Keratinocyte (primary cell): ENCODE results near the gene WNK4. TPM values are rescaled to one million over a fixed set of nuclear protein-coding genes. Genes with fewer than 3 reads are reported as not detected.

ENCODE experiments used
- DNase-seq: peaks from one replicate; pipeline ENCODE4 v3.0.0-alpha.2; 2011; ENCODE audit warnings: low read depth, missing footprints, low spot score
- FAIRE-seq: peaks from 2 replicates; lab custom pipeline; 2011; peaks lifted over from hg19 to GRCh38; lab: Jason Lieb, UNC
- H2AFZ ChIP-seq: 2 replicates; pipeline ENCODE4 v1.6.0; 2012; ENCODE audit warnings: low read length, control low read depth, inconsistent platforms; ENCODE audit not compliant: control insufficient read depth
- H3K27ac ChIP-seq: 2 replicates; pipeline ENCODE4 v1.5.1; 2011; ENCODE audit warnings: low read length; ENCODE audit not compliant: control insufficient read depth, insufficient read depth
- H3K27me3 ChIP-seq: 3 replicates; pipeline ENCODE4 v1.6.0; 2011; ENCODE audit warnings: low read length; ENCODE audit not compliant: control insufficient read depth, insufficient read depth; ENCODE audit errors: extremely low read depth
- H3K36me3 ChIP-seq, 2 experiments: 2 replicates in 1 of 2; 3 replicates in 1 of 2; pipeline ENCODE4 v1.5.1; 2011; ENCODE audit warnings: low read length in 2 of 2, mild to moderate bottlenecking in 1 of 2; ENCODE audit not compliant: control insufficient read depth in 2 of 2, insufficient read depth in 2 of 2; ENCODE audit errors: extremely low read depth in 1 of 2
- H3K4me1 ChIP-seq: 3 replicates; pipeline ENCODE4 v1.5.1; 2011; ENCODE audit warnings: low read length; ENCODE audit not compliant: control insufficient read depth, insufficient read depth; ENCODE audit errors: extremely low read depth
- H3K4me2 ChIP-seq: 3 replicates; pipeline ENCODE4 v1.6.0; 2011; ENCODE audit warnings: low read depth, low read length; ENCODE audit not compliant: control insufficient read depth, insufficient read depth; ENCODE audit errors: extremely low read depth
- H3K4me3 ChIP-seq, 3 experiments: fragments of 200-600 bp in 1 of 3; sonication (generic) in 1 of 3; 2 replicates in 2 of 3; 3 replicates in 1 of 3; pipeline ENCODE4 v1.5.1; 2011 to 2016; ENCODE audit warnings: low read length in 3 of 3, mild to moderate bottlenecking in 3 of 3, control low read depth in 2 of 3, inconsistent platforms in 1 of 3, low read depth in 1 of 3, mixed read lengths in 1 of 3, mixed run types in 1 of 3, moderate library complexity in 1 of 3; ENCODE audit not compliant: control insufficient read depth in 2 of 3, insufficient read depth in 2 of 3; ENCODE audit errors: extremely low read depth in 1 of 3
- H3K79me2 ChIP-seq: 2 replicates; pipeline ENCODE4 v1.6.0; 2012; ENCODE audit warnings: low read length; ENCODE audit not compliant: control insufficient read depth, insufficient read depth
- H3K9ac ChIP-seq: 3 replicates; pipeline ENCODE4 v1.6.0; 2011; ENCODE audit warnings: low read length; ENCODE audit not compliant: control insufficient read depth, insufficient read depth; ENCODE audit errors: extremely low read depth
- H3K9me1 ChIP-seq: 3 replicates; pipeline ENCODE4 v1.6.0; 2011; ENCODE audit warnings: low read length; ENCODE audit not compliant: control insufficient read depth, insufficient read depth; ENCODE audit errors: extremely low read depth
- H3K9me3 ChIP-seq: 2 replicates; pipeline ENCODE4 v1.5.1; 2012; ENCODE audit warnings: low read depth, low read length; ENCODE audit not compliant: control insufficient read depth
- H4K20me1 ChIP-seq: 3 replicates; pipeline ENCODE4 v1.6.0; 2011; ENCODE audit warnings: low read length; ENCODE audit not compliant: control insufficient read depth, insufficient read depth; ENCODE audit errors: extremely low read depth
- CTCF ChIP-seq, 3 experiments: IDR thresholded peaks in 1 of 3; conservative IDR thresholded peaks in 1 of 3; optimal IDR thresholded peaks in 1 of 3; 2 replicates in 2 of 3; 3 replicates in 1 of 3; pipeline versions ENCODE3 to v1.5.1; 2011; ENCODE audit warnings: low read length in 3 of 3, mild to moderate bottlenecking in 3 of 3, moderate library complexity in 2 of 3, control low read depth in 1 of 3, inconsistent platforms in 1 of 3; ENCODE audit not compliant: insufficient read depth in 2 of 3; ENCODE audit errors: extremely low read depth in 1 of 3
- EZH2 ChIP-seq: IDR thresholded peaks from one replicate; pipeline ENCODE4 v1.6.1; 2012; ENCODE audit warnings: inconsistent platforms, mild to moderate bottlenecking, low read length, moderate library complexity
- dilution Hi-C: fragments of 300-500 bp; cut with MboI; formaldehyde crosslinking; loops from one replicate; pipeline ENCODE4 v1.7.0; 2020; ENCODE audit warnings: low sequenced_read_pairs; ENCODE audit not compliant: extremely low pct_ligation_motif_present
- polyA plus RNA-seq, 5 experiments: library from polyadenylated mRNA; depleted of rRNA in 3 of 5; stranded (reverse) in 3 of 5; stranded (forward) in 1 of 5; unstranded in 1 of 5; fragments of >200 nt; gene quantifications; 1 replicate in 1 of 5; 2 replicates in 3 of 5; 3 replicates in 1 of 5; pipeline versions ENCODE4 v1.2.1 to v1.2.3, GENCODE V29; 2011 to 2012; ENCODE audit warnings: missing spikeins in 2 of 5, low read depth in 1 of 5, low replicate concordance in 1 of 5

Gene WNK4
- polyA plus RNA-seq, 1 donor (not counting 4 experiments of a cell fraction or from before 2014, with no cell fraction given) = 0.04 TPM

DNA sequence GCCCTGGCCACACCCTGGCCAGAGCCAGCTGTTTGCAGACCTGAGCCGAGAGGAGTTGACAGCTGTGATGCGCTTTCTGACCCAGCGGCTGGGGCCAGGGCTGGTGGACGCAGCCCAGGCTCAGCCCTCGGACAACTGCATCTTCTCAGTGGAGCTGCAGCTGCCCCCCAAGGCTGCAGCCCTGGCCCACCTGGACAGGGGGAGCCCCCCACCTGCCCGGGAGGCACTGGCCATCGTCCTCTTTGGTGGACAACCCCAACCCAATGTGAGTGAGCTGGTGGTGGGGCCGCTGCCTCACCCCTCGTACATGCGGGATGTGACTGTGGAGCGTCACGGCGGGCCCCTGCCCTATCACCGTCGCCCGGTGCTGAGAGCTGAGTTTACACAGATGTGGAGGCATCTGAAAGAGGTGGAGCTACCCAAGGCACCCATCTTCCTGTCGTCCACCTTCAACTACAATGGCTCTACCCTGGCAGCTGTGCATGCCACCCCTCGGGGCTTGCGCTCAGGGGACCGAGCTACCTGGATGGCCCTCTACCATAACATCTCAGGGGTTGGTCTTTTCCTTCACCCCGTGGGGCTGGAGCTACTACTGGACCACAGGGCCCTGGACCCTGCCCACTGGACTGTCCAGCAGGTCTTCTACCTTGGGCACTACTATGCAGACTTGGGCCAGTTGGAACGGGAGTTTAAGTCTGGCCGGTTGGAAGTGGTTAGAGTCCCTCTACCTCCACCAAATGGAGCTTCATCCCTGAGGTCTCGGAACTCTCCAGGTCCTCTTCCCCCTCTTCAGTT lies 64.5 kb downstream of the WNK4 start:
- Histone ChIP-seq H4K20me1 (peaks cover 3% of the 10 kb centered on the region), H2AFZ (no peak overlapping the region), H3K9ac (no peak overlapping the region), H3K36me3 (peaks cover 33 to 38% of the 10 kb centered on the region in 2 experiments), H3K27ac (no peak overlapping the region), H3K4me2 (no peak overlapping the region), H3K79me2 (no peaks in the 10 kb centered on the region), H3K9me1 (no peaks in the 10 kb centered on the region), H3K27me3 (no peaks in the 10 kb centered on the region), H3K4me1 (no peaks in the 10 kb centered on the region), H3K9me3 (no peaks in the 10 kb centered on the region), H3K4me3 (no peak overlapping the region)
- TF ChIP-seq CTCF (optimal IDR thresholded peaks at IDR 0.05 in 1 of 3, IDR thresholded peaks at IDR 0.05 in 1 of 3, conservative IDR thresholded peaks at IDR 0.05 in 1 of 3; ENCODE audit: extremely low read depth in 1 of 3, insufficient read depth in 2 of 3, low read length in 3 of 3) (no peak), EZH2 (no peak)
- DNase-seq = no peak
- dilution Hi-C loops = loop anchor here (25.0 kb wide), 1 partner anchor 92 kb away; no protein-coding TSS in a partner anchor
- no peak for FAIRE-seq

DNA sequence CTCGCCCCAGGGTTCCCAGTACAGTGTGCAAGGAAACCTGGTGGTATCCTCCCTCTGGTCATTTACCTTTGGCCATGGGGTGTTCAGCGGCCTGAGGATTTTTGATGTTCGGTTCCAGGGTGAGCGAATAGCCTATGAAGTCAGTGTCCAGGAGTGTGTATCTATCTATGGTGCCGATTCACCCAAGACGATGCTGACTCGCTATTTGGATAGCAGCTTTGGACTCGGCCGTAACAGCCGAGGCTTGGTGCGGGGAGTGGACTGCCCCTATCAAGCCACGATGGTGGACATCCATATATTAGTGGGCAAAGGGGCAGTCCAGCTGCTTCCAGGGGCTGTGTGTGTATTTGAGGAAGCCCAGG lies 65.1 kb downstream of the WNK4 start:
- H3K9me1 ChIP-seq = no peaks in the 10 kb centered on the region
- no peaks in the 10 kb centered on the region for H3K4me1 ChIP-seq
- dilution Hi-C loops = loop anchor here (25.0 kb wide), 1 partner anchor 92 kb away; no protein-coding TSS in a partner anchor
- H3K9me3 ChIP-seq = no peaks in the 10 kb centered on the region
- H4K20me1 ChIP-seq = peaks cover 3% of the 10 kb centered on the region
- H3K4me2 ChIP-seq = no peak overlapping the region
- H3K27me3 ChIP-seq = no peaks in the 10 kb centered on the region
- H3K36me3 ChIP-seq = peaks cover 31 to 35% of the 10 kb centered on the region in 2 experiments
- no peak for DNase-seq
- FAIRE-seq = no peak
- no peak overlapping the region for H3K4me3 ChIP-seq
- H3K27ac ChIP-seq = no peak overlapping the region
- no peak for TF ChIP-seq EZH2
- TF ChIP-seq CTCF (optimal IDR thresholded peaks at IDR 0.05 in 1 of 3, IDR thresholded peaks at IDR 0.05 in 1 of 3, conservative IDR thresholded peaks at IDR 0.05 in 1 of 3; ENCODE audit: extremely low read depth in 1 of 3, insufficient read depth in 2 of 3, low read length in 3 of 3) = no peak
- no peaks in the 10 kb centered on the region for H3K79me2 ChIP-seq
- H3K9ac ChIP-seq = no peak overlapping the region
- H2AFZ ChIP-seq = no peak overlapping the region
